ENCODE measurements around the gene GSTCD.
A peak's percentile ranks its signal among the peaks of the same experiment; 100 is the strongest.
"Not testable (repeated sequence)": the region's sequence is repeated elsewhere in the genome, so short reads cannot be mapped to it uniquely, and the experiment has no call there.

Gene GSTCD

GRCh38 chr4:105808750-105809041 lies 100.1 kb downstream of the GSTCD start:
- no peak for DNase-seq

- no peak for DNase-seq
Measured at GRCh38 chr4:105815701-105816100, 107.1 kb downstream of the GSTCD start.

- no peak for DNase-seq
Measured at GRCh38 chr4:105822061-105822460, 113.5 kb downstream of the GSTCD start.

GRCh38 chr4:105828074-105828473 lies 119.5 kb downstream of the GSTCD start:
- no peak for DNase-seq

GRCh38 chr4:105831189-105831588 lies 122.6 kb downstream of the GSTCD start:
- DNase-seq = no peak

GRCh38 chr4:105835177-105835576 lies 126.6 kb downstream of the GSTCD start:
- no peak for DNase-seq

GRCh38 chr4:105836537-105836936 lies 128.0 kb downstream of the GSTCD start:
- no peak for DNase-seq

GRCh38 chr4:105837037-105837436 lies 128.5 kb downstream of the GSTCD start:
- DNase-seq = no peak

GRCh38 chr4:105838082-105838481 lies 129.5 kb downstream of the GSTCD start:
- no peak for DNase-seq

- peak; percentile 3 for DNase-seq
Measured at GRCh38 chr4:105840426-105841174, 132.0 kb downstream of the GSTCD start.

GRCh38 chr4:105843941-105844340 lies 135.4 kb downstream of the GSTCD start:
- DNase-seq = no peak

GRCh38 chr4:105845559-105845958 lies 137.0 kb downstream of the GSTCD start:
- DNase-seq = no peak

- DNase-seq = not testable (repeated sequence)
Measured at GRCh38 chr4:105848359-105848758, 139.8 kb downstream of the GSTCD start.

- no peak for DNase-seq
Measured at GRCh38 chr4:105851196-105851595, 142.6 kb downstream of the GSTCD start.

GRCh38 chr4:105852230-105852629 lies 143.6 kb downstream of the GSTCD start:
- DNase-seq = not testable (repeated sequence)

- DNase-seq = no peak
Measured at GRCh38 chr4:105858466-105859040, 150.0 kb downstream of the GSTCD start.

GRCh38 chr4:105859233-105859632 lies 150.6 kb downstream of the GSTCD start:
- DNase-seq = no peak

- DNase-seq = no peak
Measured at GRCh38 chr4:105870963-105871362, 162.4 kb downstream of the GSTCD start.

- DNase-seq = no peak
Measured at GRCh38 chr4:105871997-105872396, 163.4 kb downstream of the GSTCD start.

- no peak for DNase-seq
Measured at GRCh38 chr4:105875233-105875632, 166.6 kb downstream of the GSTCD start.

- no peak for DNase-seq
Measured at GRCh38 chr4:105878668-105879067, 170.1 kb downstream of the GSTCD start.

GRCh38 chr4:105887508-105887907 lies 178.9 kb downstream of the GSTCD start:
- no peak for DNase-seq

GRCh38 chr4:105894660-105895582 lies 186.3 kb downstream of the GSTCD start, which contains the start of gene NPNT:
Gene NPNT, plus strand, starts transcription at chr4:105895471. Its CDS starts 182 bp downstream, at chr4:105895653.
- DNase-seq = peak; percentile 78
